ENCODE data around the gene VSTM2L.

The VSTM2L gene

GRCh38 chr20:37922016-37922415 is 19.1 kb downstream of the VSTM2L start:
- ChIA-PET POLR2A (ENCODE audit: low non-redundant PET) (interaction anchor here (0.6 kb wide), 1 partner anchor 82 kb away, joined by 3 read pairs; no protein-coding TSS in a partner anchor), CTCF (interaction anchor here (0.6 to 1.0 kb wide), 2 partner anchors 122 to 358 kb away, joined by 3 read pairs; no protein-coding TSS in a partner anchor)
- no peak for DNase-seq (ENCODE audit: low spot score)
- no peak overlapping the region for H3K27ac ChIP-seq
- TF ChIP-seq CTCF (conservative IDR thresholded peaks at IDR 0.05; ENCODE audit: low read depth) = no peak

GRCh38 chr20:37925265-37926165 is 22.6 kb downstream of the VSTM2L start:
- no peak for DNase-seq (ENCODE audit: low spot score)
- ChIA-PET POLR2A (ENCODE audit: low non-redundant PET) (interaction anchor here (0.7 kb wide), 1 partner anchor 86 kb away, joined by 3 read pairs; no protein-coding TSS in a partner anchor), CTCF (interaction anchor here (1.0 kb wide), 1 partner anchor 23 kb away, joined by 3 read pairs; the partner anchor contains the start of gene VSTM2L)
- no peak for TF ChIP-seq CTCF (conservative IDR thresholded peaks at IDR 0.05; ENCODE audit: low read depth)
- no peak overlapping the region for H3K27ac ChIP-seq

GRCh38 chr20:37926612-37927011 is 23.7 kb downstream of the VSTM2L start:
- no peak for TF ChIP-seq CTCF (conservative IDR thresholded peaks at IDR 0.05; ENCODE audit: low read depth)
- ChIA-PET POLR2A (ENCODE audit: low non-redundant PET) (interaction anchor here (0.7 kb wide), 1 partner anchor 85 kb away, joined by 3 read pairs; no protein-coding TSS in a partner anchor), CTCF (no interaction called here)
- H3K27ac ChIP-seq = no peak overlapping the region
- no peak for DNase-seq (ENCODE audit: low spot score)

- no peak for TF ChIP-seq CTCF (conservative IDR thresholded peaks at IDR 0.05; ENCODE audit: low read depth)
- ChIA-PET CTCF (interaction anchor here (0.6 kb wide), 1 partner anchor 15 kb away, joined by 4 read pairs; no protein-coding TSS in a partner anchor), POLR2A (ENCODE audit: low non-redundant PET) (no interaction called here)
- no peak for DNase-seq (ENCODE audit: low spot score)
- H3K27ac ChIP-seq = no peak overlapping the region
Measured at GRCh38 chr20:37927410-37928095, 24.6 kb downstream of the VSTM2L start.

- CTCF ChIA-PET = interaction anchor here (0.9 kb wide), 1 partner anchor 365 kb away, joined by 3 read pairs; no protein-coding TSS in a partner anchor
- no peak for TF ChIP-seq CTCF (conservative IDR thresholded peaks at IDR 0.05; ENCODE audit: low read depth)
- H3K27ac ChIP-seq = no peak overlapping the region
- POLR2A ChIA-PET (ENCODE audit: low non-redundant PET) = no interaction called here
- DNase-seq (ENCODE audit: low spot score) = no peak
Measured at GRCh38 chr20:37928996-37929682, 26.2 kb downstream of the VSTM2L start.

- POLR2A ChIA-PET (ENCODE audit: low non-redundant PET) = no interaction called here
Measured at GRCh38 chr20:37929683-37930014, 26.7 kb downstream of the VSTM2L start.

More at GRCh38 chr20:37929683-37930014, 26.7 kb downstream of the VSTM2L start:
- TF ChIP-seq CTCF (conservative IDR thresholded peaks at IDR 0.05; ENCODE audit: low read depth) = no peak
- no peak overlapping the region for H3K27ac ChIP-seq
- DNase-seq (ENCODE audit: low spot score) = no peak
- CTCF ChIA-PET = interaction anchor here (0.9 kb wide), 1 partner anchor 366 kb away, joined by 3 read pairs; no protein-coding TSS in a partner anchor
